Cerebellar nuclear complex (tissue), 1 donor: ENCODE data around the gene SMURF1.
"Not testable (repeated sequence)": the region's sequence is repeated elsewhere in the genome, so short reads cannot be mapped to it uniquely, and the experiment has no call there.

Experiments
- DNase-seq, 2 experiments: peaks; one replicate each; lab custom pipeline; 2025; lab: John Stamatoyannopoulos, UW

SMURF1 gene

DNA sequence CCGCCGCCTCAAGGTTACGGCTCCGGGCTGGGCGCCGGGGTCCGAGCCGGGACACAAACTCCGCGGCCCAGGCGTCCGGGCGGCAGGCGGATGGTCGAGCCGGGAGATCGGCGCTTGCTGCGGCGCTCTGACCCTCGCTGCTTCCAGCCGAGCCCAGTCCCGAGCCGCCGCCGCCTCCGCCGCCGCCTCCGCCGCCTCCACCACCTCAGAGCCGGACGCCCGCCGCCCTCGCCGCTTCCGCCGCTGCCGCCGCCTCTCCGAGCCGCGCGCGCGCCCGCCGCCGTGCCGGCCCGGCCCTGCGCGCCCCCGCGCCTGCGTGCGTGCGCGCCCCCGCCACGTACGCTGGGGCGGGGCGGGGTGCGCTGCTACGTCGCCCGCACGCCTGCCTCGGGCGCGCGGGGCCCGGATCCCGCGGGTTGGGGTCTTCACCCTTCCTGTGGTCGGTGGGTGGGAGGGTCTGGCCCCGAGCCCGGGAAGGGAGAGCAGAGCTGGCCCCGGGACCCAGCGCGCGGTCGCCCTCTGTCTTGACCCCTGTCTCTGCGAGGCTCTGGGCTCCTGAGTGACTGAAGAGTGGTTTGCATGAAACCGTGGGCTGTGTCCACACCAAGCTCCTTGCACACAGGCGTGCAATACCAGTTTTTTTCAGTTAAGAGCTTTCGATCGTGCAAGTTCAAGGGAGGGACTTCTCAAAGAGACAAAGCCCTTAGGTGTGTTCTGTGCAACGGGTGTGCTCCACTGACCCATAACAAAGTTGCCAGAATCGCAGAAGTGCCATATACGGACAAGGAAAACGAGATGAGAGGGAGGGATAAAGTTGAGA lies at the start of gene SMURF1:
Gene SMURF1, minus strand, starts transcription at position 256 of the 820 bp plus-strand sequence. CDS start 328 bp downstream, outside the sequence.
- no peak for DNase-seq

- no peak for DNase-seq
Observed at GRCh38 chr7:99191869-99192596, 48.1 kb upstream of the SMURF1 start.

DNA sequence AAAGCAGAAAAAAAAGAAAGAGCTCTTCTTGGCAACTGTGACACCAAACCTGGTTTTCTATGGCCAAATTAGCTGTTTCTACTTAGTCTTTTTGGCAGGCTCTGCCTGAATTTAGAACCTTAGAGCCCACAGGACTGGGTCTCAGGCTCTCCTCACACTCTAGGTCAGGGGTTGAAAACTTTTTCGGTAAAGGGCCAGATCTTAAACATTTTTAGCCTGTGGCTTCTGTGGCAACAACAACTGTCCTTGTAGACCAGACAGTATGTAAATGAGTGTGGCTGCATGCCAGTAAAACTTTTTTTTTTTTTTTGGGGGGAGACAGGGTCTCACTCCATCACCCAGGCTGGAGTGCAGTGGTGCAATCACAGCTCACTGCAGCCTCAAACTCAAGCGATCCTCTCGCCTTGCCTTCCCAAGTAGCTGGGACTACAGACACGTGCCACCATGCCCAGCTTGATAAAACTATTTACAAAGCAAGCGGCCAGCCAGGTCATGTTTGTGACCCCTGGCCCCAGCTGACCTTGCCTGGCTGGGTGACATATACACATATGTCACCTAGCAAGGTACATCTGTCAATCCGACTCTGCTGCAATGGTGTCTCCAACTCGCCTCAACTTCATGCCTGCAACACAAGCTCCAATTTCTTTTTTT lies 46.6 kb upstream of the SMURF1 start:
- DNase-seq, result no peak

GRCh38 chr7:99189222-99189621 lies 45.3 kb upstream of the SMURF1 start:
- DNase-seq, result no peak

DNA sequence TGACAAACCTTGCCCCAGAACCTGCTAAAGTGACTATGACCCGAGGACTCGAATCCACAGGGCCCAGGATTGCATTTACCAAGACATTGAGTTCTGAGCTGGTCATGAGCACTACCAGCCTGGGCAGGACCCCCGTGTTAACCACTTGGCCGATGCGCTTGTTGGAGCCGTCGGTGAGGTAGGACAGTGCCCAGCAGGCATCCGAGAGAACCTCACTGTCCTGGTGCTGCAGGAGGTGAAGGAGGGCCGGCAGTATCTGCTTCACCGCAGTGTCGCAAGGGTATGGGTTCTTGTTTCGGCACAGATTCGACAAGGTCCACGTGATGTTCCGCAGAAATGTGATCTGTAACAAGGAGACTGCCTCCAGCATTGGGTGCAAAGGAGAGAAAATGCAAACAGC lies 44.3 kb upstream of the SMURF1 start:
- DNase-seq, result no peak

- DNase-seq, result no peak
Observed at GRCh38 chr7:99184532-99185218, 40.8 kb upstream of the SMURF1 start.

- DNase-seq, result no peak
Observed at GRCh38 chr7:99180067-99180650, 36.3 kb upstream of the SMURF1 start.

- no peak for DNase-seq
Observed at GRCh38 chr7:99177165-99177564, 33.3 kb upstream of the SMURF1 start.

GRCh38 chr7:99173787-99174186 lies 29.9 kb upstream of the SMURF1 start:
- no peak for DNase-seq

- DNase-seq, result no peak
Observed at GRCh38 chr7:99171731-99172130, 27.8 kb upstream of the SMURF1 start.

DNA sequence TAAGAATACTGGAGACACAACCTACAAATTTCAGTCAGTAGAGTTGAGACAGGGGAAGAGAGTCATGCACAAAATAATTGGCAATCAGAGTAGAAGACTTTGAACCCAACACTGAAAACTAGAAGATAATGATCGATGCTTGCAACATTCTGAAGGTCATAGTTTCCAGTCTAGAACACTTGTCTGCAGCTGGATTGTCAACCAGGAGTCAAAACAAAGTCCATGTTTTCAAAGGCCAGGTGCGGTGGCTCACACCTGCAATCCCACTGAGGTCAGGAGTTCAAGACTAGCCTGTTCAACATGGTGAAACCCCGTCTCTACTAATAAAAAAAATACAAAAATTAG lies 26.8 kb upstream of the SMURF1 start:
- no peak for DNase-seq

DNA sequence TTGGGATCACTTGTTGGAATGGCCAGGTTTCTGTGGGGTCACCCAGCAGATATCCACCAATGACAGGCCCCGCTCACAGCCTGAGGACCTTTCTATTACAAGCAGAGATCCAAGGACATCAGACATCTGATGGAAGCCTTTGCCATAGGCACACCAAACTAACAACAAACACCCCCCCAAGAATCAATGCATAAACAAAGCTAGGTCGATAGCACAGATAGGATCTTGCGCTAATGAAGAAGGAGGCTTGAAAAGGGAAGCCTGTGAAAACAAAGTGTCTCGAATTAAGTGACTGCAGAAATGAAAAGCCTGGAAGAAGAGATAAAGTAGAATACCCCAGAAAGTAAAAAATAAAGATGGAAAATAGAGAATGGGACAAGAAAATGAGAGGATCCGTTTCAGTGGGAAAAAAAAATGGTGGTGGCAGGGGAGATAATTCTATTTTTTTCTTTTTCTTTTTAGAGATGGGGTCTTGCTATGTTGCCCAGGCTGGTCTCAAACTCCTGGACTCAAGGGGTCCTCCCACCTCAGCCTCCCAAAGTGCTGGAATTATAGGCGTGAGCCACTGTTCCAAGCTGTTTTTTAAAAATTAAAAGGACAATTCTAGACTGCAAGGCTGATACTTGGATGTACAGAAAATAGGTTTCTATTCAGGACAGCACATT lies 26.3 kb upstream of the SMURF1 start:
- DNase-seq, result no peak

- DNase-seq, result no peak
Observed at GRCh38 chr7:99167072-99167471, 23.2 kb upstream of the SMURF1 start.

- no peak for DNase-seq
Observed at GRCh38 chr7:99165816-99166215, 21.9 kb upstream of the SMURF1 start.

GRCh38 chr7:99163669-99164068 lies 19.8 kb upstream of the SMURF1 start:
- DNase-seq, result not testable (repeated sequence)

DNA sequence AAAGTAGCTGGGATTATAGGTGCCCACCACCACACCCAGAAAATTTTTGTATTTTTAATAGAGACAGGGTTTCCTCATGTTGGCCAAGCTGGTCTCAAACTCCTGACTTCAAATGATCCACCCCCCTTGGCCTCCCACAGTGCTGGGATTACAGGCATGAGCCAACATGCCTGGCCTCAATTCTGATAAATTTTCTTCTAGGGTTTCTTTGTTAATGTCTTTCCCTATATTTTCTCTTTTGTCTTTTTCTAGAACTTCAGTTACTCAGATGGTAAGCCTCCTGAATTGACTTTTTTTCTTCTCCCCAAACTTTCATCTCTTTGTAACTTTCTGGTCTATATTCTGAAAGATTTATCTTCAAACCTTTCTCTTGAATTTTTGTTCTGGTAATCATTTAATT lies 12.7 kb upstream of the SMURF1 start:
- no peak for DNase-seq

- DNase-seq, result no peak
Observed at GRCh38 chr7:99155211-99155610, 11.3 kb upstream of the SMURF1 start.

DNA sequence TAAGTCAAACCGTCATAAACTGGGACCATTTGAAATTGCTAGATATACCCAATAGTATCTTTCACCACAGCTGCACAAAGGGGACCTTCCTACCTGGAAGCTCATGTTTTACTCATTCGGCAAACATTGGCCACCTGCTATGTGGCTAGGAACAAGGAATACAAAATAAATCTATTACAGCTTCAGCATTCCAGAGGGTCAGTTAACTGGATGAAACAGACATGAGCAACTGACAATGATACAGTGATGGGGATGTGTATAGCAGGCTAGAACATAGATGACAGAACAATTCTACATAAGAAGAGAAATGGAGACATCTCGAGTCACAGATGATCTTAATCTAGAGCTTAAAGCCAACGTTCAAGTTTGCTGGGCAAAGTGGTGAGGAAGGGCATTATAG lies 3.1 kb upstream of the SMURF1 start:
- DNase-seq, result no peak

DNA sequence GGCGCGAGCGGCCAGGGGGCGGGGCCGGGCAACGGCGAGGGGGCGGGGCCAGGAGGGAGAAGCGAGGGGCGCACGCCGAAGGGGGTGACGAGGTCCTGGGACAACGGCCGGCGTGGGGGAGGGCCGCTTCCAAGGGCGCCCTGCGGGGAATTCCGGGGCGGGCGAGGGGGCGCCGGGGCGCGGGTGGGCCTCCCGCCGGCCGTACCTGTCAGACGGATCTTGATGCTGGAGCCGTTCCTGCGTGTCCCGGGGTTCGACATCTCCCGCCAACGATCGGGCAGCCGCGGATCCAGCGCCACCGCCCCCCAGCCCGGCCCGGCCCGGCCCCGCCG lies 421 bp downstream of the SMURF1 start:
- no peak for DNase-seq

DNA sequence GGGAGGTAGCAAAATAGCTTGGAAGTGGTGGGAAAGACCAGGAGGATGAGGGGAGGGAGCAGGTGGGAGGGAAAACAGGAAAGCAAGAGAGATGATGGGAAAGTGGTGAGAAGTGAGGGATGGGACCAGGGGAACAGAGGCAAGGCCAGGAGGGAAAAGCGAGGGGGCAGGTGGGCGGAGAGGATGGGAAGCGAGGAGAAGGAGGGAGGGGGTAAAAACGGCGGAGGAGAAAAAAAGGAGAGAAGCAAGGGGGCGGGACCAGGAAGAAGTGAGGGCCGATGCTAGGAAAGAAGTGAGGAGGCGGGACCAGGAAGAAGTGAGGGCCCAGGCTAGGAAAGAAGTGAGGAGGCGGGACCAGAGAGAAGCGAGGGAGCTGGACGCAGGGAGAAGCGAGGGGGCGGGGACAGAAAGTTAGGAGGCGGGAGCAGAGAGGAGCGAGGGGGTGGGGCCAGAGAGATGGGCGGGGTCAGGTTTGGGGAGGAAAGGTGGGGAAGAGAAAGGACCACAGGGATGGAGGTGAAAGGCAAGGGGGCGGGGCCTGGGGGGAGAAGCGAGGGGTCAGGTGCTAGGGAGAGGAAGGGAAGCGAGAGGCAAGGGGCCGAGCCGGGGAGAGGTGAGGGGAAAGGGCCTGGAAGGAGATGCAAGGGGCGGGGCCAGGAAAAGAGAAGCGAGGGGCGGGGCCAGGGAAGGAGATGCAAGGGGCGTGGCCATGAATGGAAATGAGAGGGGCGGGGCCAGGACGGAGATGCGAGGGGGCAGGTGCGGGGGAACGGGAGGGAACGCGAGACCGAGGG lies 984 bp downstream of the SMURF1 start:
- no peak for DNase-seq
